ENCODE results near the gene GNAI2.

- no peak for TF ChIP-seq EP300 (IDR thresholded peaks at IDR 0.05)
- no peak for TF ChIP-seq CTCF (IDR thresholded peaks at IDR 0.05)
- no peak for TF ChIP-seq POLR2AphosphoS5 (IDR thresholded peaks at IDR 0.05)
Measured at GRCh38 chr3:50194903-50195500, 41.0 kb upstream of the GNAI2 start.
